Measurements from ENCODE around the gene SLC35C1. TPM values are rescaled to one million over a fixed set of nuclear protein-coding genes. Genes with fewer than 3 reads are reported as not detected.
A peak's percentile ranks its signal among the peaks of the same experiment; 100 is the strongest.

SLC35C1 gene
- total and polyA plus RNA-seq, 2 donors (not counting 1 experiment from before 2014, with no cell fraction given): 4.4 to 12.5 TPM

GRCh38 chr11:45844822-45845578, 40.1 kb downstream of the SLC35C1 start:
- Histone ChIP-seq H3K9me3 (ENCODE audit: control extremely low read depth in 1 of 3, control insufficient read depth in 2 of 3, insufficient read depth in 1 of 3, low read length in 2 of 3) (no peaks in the 10 kb centered on the region), H3K4me1 (ENCODE audit: control insufficient read depth in 2 of 2, insufficient read depth in 2 of 2, low read length in 2 of 2) (peaks cover 26 to 35% of the 10 kb centered on the region in 2 donors), H3K79me2 (ENCODE audit: control insufficient read depth, insufficient read depth, low read length) (peaks cover 27% of the 10 kb centered on the region), H3K36me3 (replicated peaks in 1 of 2; ENCODE audit: control extremely low read depth in 1 of 2, control insufficient read depth in 1 of 2, extremely low read depth in 1 of 2, insufficient read depth in 2 of 2, low read length in 1 of 2) (no peaks in the 10 kb centered on the region), H3K4me2 (replicated peaks; ENCODE audit: low read depth, low read length, poor library complexity, severe bottlenecking) (no peak overlapping the region), H4K20me1 (ENCODE audit: control insufficient read depth, insufficient read depth, low read length, poor library complexity, severe bottlenecking) (peaks cover 15% of the 10 kb centered on the region), H3K9ac (ENCODE audit: low read length) (no peak overlapping the region), H3K27me3 (replicated peaks in 1 of 4; ENCODE audit: control extremely low read depth in 1 of 4, control insufficient read depth in 3 of 4, insufficient read depth in 4 of 4, low read length in 3 of 4) (no peaks in the 10 kb centered on the region), H3K4me3 (ENCODE audit: control extremely low read depth in 1 of 5, extremely low read depth in 1 of 5, insufficient read depth in 1 of 5, low read depth in 2 of 5, low read length in 4 of 5) (no peak overlapping the region), H2AFZ (ENCODE audit: insufficient read depth, low read depth, low read length, poor library complexity, severe bottlenecking) (no peak overlapping the region), H3K27ac (ENCODE audit: low read length in 2 of 2) (no peak overlapping the region)
- no peak for TF ChIP-seq EZH2 (IDR thresholded peaks at IDR 0.05; ENCODE audit: borderline replicate concordance, insufficient read depth, low read depth, low read length, poor library complexity, severe bottlenecking)
- TF ChIP-seq, protein P1, sequence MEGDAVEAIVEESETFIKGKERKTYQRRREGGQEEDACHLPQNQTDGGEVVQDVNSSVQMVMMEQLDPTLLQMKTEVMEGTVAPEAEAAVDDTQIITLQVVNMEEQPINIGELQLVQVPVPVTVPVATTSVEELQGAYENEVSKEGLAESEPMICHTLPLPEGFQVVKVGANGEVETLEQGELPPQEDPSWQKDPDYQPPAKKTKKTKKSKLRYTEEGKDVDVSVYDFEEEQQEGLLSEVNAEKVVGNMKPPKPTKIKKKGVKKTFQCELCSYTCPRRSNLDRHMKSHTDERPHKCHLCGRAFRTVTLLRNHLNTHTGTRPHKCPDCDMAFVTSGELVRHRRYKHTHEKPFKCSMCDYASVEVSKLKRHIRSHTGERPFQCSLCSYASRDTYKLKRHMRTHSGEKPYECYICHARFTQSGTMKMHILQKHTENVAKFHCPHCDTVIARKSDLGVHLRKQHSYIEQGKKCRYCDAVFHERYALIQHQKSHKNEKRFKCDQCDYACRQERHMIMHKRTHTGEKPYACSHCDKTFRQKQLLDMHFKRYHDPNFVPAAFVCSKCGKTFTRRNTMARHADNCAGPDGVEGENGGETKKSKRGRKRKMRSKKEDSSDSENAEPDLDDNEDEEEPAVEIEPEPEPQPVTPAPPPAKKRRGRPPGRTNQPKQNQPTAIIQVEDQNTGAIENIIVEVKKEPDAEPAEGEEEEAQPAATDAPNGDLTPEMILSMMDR (IDR thresholded peaks at IDR 0.05): no peak
- DNase-seq: peak; percentile 24
- intact Hi-C loops (cut with micrococcal nuclease): loop anchor here (10.0 kb wide), 1 partner anchor 1240 kb away; no protein-coding TSS in a partner anchor
- WGBS (ENCODE audit: insufficient coverage): 100% methylated on average over 1 of the region's 3 CpGs
- Mint-ChIP-seq H3K27ac (peak overlapping the region; percentile 54), H3K4me1 (peaks cover 44% of the 10 kb centered on the region), H3K27me3 (no peaks in the 10 kb centered on the region), H3K9me3 (ENCODE audit: insufficient read depth) (no peaks in the 10 kb centered on the region), H3K4me3 (peak overlapping the region; percentile 29)
- ChIA-PET CTCF (interaction anchor here (1.2 to 4.3 kb wide), 6 partner anchors 10 to 162 kb away, joined by 3 to 50 read pairs (median 4); partner anchors contain the start of genes PEX16 and SLC35C1), POLR2A (interaction anchor here (0.6 to 0.7 kb wide), 3 partner anchors 49 to 780 kb away, joined by 3 to 8 read pairs (median 3); no protein-coding TSS in a partner anchor)
- no peak for ATAC-seq (ENCODE audit: low read depth)

Measured in B cell (primary cell).